EH (cell line): ENCODE data around the gene SHMT1.
"Not testable (repeated sequence)": the region's sequence is repeated elsewhere in the genome, so short reads cannot be mapped to it uniquely, and the experiment has no call there.

Experiments
- DNase-seq: peaks from one replicate; pipeline ENCODE4 v3.0.0-alpha.2; 2015; ENCODE audit warnings: low read depth

SHMT1 gene

GRCh38 chr17:18324140-18325050, 39.0 kb downstream of the SHMT1 start:
- DNase-seq = no peak

- no peak for DNase-seq
Measured at GRCh38 chr17:18323507-18324139, 39.7 kb downstream of the SHMT1 start.

DNA sequence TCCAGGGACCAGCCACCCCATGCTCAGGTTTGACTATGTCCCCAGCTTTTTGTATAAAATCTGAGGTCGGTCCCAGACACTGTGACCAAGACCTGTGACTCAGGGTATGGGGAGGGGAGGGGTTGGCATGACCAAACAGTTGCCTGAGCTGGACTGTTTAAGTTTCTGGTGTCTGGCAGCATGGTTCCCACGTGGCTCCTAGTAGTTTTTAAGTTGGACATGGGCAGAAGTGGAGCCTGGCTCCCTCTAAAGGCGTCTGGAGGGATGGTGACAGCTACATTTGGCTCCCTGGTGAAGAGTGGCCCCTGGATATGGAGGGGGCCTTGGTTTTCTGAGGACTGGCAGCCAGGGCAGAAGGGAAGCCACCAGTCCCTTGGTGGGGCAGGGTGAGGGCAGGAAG, 40.3 kb downstream of the SHMT1 start:
- peak; percentile 35 for DNase-seq

DNA sequence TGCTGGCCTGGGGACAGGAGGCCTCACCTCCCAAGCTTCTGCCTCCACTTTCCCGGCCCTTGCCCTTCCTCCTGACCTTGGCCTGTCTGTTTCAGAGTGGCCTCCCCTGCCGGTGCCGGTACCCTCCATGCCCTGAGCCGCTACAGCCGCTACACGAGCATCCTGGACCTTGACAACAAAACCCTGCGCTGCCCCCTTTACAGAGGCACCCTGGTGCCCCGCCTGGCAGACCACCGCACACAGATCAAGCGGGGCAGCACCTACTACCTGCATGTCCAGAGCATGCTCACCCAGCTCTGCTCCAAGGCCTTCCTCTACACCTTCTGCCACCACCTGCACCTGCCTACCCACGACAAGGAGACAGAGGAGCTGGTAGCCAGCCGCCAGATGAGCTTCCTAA, 40.8 kb downstream of the SHMT1 start:
- DNase-seq = no peak

DNA sequence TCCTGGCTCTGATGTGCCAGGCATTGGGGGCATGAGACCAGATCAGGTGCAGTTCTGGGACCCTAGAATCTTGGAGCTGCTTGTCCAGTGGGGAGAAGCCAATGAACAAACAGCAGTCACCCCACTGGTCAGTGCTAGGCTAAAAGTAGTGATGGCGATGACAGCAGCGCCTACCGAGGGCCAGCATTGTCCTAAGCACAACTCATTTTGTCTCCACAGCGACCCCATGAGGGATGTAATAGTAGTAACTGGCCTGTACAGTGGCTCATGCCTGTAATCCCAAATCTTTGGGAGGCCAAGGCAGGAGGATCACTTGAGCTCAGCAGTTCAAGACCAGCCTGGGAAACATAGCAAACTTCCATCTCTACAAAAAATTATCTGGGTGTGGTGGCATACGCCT, 42.0 kb downstream of the SHMT1 start:
- no peak for DNase-seq

DNA sequence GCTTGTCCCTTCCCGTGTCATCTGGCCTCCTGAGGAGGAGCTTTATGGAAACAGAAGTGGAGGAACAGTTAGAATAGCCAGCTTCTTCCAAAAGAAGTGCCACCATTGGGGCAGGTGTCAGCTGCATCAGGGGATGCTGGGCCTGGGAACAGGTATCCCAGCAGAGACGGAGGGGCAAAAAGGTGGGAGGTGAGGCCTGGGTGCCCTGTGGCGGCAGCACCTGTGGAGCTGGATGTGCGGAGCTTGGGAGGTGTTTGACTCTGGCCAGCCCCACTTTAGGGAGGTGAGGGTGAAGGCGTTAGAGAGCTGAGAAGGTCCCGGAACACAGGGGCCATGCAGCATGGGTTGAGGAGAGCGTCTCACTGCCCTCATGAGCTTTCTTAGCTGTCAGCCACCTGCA, 43.0 kb downstream of the SHMT1 start:
- DNase-seq = no peak

DNA sequence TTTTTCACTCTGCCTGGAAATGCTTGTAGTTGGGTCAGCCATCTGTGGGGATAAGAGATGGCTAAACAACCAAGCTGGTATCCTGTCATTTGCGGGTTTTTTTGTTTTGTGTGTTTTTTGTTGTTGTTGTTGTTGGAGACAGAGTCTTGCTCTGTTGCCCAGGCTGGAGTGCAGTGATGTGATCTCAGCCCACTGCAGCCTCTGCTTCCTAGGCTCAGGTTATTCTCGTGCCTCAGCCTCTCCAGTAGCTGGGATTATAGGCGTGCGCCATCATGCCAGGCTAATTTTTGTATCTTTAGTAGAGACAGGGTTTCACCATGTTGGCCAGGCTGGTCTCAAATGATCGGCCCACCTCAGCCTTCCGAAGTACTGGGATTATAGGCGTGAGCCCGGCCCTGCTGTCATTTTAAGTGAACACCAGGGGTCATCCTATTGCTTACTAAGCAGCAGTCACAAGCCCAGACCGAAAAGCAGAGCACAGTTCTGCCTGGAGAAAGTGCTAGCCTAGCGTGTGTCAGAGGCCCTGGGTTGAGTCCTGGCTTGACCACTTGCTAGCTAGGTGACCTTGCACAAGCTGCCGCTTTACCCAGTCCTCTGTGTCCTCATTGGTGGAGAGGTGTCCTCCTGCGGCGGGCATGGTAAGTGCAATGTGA, 43.6 kb downstream of the SHMT1 start:
- DNase-seq = peak; percentile 76

GRCh38 chr17:18318771-18319450, 44.4 kb downstream of the SHMT1 start:
- no peak for DNase-seq

- no peak for DNase-seq
Measured at GRCh38 chr17:18318117-18318516, 45.2 kb downstream of the SHMT1 start.

DNA sequence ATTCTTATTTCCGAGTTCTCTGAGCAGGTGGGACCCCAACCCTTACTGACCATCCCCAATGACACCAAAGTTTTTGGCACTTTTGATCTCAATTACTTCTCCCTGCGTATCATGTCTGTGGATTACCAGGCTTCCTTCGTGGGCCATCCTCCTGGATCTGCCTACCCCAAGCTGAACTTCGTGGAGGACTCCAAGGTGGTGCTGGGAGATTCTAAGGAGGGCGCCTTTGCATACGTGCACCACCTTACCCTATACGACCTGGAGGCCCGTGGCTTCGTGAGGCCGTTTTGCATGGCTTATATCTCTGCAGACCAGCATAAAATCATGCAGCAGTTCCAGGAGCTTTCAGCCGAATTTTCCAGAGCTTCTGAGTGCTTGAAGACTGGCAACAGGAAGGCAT, 47.4 kb downstream of the SHMT1 start:
- DNase-seq = no peak

DNA sequence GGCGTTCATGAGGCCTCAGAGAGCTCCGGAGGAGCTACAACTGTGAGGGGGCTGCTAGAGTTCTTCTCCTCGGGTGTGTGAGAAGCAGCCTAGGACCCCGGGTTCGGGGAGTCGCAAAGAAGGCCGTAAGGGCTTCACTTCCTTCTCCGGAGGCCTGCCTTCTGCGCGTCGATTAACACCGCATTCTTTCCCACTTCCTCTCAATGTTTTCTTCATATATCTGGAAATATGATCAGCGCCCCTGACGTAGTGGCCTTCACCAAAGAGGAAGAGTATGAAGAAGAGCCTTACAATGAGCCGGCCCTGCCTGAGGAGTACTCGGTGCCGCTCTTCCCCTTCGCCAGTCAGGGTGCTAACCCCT, 47.8 kb downstream of the SHMT1 start:
- no peak for DNase-seq

DNA sequence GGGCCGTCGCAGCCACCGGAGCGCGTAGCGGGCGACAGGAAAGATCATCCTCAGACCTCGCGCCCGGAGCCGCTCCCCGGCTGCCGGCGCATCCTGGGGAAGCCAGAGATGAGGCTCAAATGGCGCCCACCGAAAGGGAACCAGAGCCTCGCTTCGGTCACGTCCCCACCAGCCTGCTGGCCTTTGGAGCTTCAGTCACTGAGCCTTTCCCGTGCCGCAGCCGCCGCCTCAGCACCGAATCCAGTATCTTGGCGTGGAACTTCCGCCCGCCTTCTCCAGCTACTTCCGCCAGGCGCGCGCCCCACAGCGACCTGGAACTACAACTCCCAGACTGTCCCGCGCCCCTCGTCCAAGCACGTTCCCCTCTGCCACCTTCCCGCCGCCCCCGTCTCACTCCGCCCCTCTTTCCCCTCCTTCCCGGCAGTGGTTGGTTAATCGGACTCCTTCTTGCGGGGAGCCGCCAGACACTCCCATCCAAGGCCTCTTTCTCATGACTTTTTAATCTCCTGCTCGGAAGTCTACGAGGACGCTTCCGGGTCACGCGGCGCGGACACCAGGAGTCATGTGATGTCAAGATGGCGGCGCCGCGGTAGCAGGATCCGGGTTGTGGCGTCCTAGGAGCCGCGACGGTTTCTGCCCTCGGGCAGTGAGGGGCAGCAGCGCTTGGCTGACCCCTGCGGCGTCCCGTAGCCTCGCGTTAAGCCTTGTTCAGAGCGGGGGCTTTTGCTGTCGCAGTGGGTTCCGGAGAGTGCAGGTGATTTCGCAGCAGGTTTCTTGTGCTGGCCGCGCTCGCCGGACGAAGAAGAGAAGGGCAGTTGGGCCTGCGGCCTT, 48.4 kb downstream of the SHMT1 start, which contains the start of the genes SMCR8 and TOP3A:
Gene SMCR8 (plus strand): TSS at position 563 of the 831 bp plus-strand sequence. CDS start 497 bp downstream, outside the sequence.
Gene TOP3A (minus strand): TSS at position 264 of the 831 bp plus-strand sequence. CDS start 216 bp downstream, at position 48.
- DNase-seq = peak; percentile 99

DNA sequence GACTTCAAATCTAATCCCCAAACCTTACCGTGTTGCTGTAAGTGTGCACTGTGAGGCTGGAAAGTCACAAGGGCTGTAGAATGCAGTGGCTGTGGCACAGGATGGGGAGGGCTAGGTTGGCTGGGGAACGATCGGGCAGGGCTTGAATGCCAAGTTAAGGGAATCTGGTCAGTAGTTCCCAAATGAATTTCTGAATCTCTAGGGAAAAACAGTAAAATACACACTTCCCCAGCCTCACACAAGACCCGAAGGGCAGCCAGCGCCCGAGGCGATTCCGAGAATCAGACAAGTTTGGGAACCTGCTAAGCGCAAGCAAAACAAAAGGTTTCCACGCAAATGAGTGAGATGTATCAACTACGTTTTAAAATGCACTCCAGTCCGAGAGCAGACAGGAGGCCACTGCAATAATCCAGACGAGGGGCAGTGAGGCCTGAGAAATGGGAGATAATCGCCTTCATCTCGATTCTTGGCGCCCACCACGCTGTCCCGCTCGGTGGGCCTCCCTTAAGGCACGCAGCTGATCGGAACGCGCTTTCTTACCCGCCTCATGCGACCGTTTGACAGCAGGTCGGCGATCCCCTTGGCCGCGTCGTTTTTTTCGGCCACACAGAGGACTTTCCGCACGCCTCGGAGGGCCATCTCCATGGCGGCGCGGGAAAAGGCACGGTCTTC, 49.2 kb downstream of the SHMT1 start:
- DNase-seq = peak; percentile 31

DNA sequence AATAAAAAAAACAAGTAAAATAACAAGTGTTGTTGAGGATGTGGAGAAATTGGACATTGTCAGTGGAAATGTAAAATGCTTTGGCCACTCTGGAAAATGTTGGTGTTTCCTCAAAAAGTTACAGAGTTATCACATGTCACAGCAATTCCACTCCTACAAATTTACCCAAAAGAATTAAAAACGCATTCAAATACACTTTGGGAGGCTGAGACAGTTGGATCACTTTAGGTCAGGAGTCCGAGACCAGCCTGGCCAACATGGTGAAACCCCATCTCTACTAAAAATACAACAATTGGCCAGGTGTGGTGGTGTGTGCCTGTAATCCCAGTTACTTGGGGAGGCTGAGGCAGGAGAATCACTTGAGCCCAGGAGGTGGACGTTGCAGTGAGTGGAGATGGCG, 54.1 kb downstream of the SHMT1 start:
- DNase-seq = no peak

DNA sequence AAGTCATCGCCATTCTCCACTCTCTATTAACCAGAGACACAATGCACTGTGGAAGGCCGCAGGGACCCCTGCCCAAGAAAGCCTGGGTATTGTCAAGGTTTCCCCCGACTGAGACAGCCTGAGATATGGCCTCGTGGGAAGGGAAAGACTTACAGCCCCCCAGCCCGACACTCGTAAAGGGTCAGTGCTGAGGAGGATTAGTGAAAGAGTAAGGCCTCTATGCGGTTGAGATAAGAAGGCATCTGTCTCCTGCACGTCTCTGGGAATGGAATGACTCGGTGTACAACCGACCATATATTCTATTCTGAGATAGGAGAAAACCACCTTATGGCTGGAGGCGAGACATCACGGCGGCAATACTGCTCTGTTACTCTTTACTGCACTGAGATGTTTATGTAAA, 60.1 kb downstream of the SHMT1 start:
- not testable (repeated sequence) for DNase-seq

GRCh38 chr17:18300725-18301480, 62.4 kb downstream of the SHMT1 start:
- no peak for DNase-seq

GRCh38 chr17:18298061-18298460, 65.3 kb downstream of the SHMT1 start:
- not testable (repeated sequence) for DNase-seq

GRCh38 chr17:18291718-18292540, 71.4 kb downstream of the SHMT1 start:
- DNase-seq = no peak

DNA sequence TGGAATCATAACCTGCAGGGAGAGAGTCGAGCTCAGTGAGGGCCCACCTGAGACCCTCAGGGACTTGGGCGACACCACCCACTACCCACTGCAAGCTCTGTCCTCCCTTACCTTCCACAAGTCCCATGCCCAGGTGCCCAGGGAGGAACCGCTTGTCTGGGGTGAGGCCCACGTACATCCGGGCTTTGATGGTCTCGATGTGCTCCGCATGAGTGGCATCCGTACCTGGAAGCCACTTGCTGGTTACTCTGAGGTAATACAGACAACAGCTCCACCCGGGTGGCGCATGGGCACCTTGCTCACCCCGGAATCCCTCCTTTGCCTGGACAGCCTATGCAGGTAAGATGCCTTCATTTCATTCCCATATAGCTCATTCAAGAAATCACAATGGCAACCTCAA, 78.1 kb downstream of the SHMT1 start:
- DNase-seq = no peak
